AG09319 (cell line): ENCODE data around the gene RGMA.

ENCODE experiments used
- DNase-seq: peaks from one replicate; pipeline ENCODE4 v3.0.0-alpha.2; 2010; ENCODE audit warnings: low read depth; ENCODE audit errors: extremely low read depth
- TF ChIP-seq, protein P1 (sequence below): IDR thresholded peaks from 2 replicates; pipeline ENCODE4 v1.5.1; 2011; ENCODE audit warnings: low read depth, mild to moderate bottlenecking, inconsistent platforms, low read length, moderate library complexity

RGMA gene

DNA sequence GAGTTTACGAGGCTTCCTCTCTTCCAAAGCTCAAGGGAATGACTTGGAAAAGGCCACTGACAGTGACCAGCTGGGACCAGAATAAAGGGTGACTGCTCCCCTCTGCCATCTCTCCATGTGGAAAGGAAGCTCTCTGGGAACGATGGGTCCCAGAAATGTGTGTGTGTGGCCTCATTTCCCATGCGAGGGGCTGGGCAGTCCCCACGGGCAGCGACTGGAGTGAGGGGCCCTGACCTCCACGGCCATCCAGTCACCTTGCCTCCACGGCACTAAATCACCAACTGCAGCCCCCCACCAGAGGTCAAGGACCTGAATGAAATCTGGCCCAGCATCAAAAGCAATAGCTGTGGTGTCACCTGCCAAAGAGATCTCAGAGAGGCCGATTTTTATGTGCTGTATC is 29.6 kb downstream of the RGMA start:
- TF ChIP-seq, protein P1, sequence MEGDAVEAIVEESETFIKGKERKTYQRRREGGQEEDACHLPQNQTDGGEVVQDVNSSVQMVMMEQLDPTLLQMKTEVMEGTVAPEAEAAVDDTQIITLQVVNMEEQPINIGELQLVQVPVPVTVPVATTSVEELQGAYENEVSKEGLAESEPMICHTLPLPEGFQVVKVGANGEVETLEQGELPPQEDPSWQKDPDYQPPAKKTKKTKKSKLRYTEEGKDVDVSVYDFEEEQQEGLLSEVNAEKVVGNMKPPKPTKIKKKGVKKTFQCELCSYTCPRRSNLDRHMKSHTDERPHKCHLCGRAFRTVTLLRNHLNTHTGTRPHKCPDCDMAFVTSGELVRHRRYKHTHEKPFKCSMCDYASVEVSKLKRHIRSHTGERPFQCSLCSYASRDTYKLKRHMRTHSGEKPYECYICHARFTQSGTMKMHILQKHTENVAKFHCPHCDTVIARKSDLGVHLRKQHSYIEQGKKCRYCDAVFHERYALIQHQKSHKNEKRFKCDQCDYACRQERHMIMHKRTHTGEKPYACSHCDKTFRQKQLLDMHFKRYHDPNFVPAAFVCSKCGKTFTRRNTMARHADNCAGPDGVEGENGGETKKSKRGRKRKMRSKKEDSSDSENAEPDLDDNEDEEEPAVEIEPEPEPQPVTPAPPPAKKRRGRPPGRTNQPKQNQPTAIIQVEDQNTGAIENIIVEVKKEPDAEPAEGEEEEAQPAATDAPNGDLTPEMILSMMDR, result no peak
- DNase-seq, result no peak

DNA sequence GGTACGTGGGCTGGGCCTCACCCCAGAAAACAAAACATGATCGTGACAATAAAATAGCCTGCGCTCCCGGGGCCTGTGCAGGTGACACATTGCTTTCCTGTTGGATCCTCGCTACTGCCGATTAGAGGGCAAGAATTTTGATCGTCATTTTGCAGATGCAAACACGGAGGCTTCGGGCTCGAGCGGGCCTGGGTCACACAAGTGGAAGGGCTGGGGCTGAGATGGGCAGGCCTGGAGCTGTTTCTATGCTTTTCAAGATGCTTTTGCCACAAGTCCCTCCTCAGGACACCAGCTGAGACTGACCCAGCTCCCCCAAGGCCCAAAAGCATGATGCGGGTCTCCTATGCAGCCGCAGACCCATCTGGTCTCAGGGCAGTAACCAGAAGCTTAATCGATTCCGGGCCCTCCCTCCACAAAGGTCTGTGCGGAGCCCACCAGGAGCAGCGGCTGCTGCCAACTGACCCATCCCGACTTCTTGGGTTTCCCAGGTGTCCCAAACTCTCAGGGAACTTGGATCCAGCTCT is 30.0 kb downstream of the RGMA start:
- DNase-seq, result no peak
- TF ChIP-seq, protein P1, result no peak

DNA sequence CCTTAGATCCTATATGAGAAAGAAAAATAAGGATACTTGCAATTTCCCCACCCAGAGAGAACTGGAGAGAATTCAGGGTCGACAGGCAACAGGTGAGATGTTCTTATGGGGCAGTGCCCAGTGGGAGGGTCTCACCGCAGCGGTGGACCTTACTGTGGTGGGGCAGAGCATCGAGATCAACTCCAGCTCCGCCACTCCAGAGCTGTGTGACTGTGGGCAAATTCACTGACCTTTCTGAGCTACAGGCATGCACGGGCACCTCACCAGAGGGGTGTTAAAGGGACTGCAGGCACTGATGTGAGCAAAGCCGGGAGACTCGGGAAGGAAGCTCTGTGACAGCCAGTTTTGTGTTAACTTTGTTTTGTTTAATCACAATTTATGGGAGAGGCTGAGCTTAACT is 30.9 kb downstream of the RGMA start:
- no peak for DNase-seq
- TF ChIP-seq, protein P1, result no peak

DNA sequence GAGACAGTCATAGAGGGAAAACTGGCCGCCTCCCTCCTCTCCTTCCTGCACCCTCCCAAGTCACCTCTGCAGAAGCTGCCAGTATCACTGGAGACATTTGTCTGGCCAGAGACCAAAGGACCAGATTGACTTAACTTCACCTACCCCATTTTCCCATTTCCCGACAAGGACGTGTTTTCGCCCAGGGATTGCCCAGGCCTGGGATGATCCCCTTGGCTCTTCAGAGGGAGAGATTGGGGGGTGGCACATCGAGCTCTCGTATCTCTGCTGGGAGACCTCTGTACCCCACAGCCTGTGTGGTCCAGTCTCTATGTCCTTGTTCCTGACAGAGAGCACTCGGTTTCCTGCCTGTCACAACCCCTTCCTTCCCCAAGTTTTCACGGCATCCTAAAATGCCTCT is 31.4 kb downstream of the RGMA start:
- TF ChIP-seq, protein P1, result no peak
- DNase-seq, result no peak

DNA sequence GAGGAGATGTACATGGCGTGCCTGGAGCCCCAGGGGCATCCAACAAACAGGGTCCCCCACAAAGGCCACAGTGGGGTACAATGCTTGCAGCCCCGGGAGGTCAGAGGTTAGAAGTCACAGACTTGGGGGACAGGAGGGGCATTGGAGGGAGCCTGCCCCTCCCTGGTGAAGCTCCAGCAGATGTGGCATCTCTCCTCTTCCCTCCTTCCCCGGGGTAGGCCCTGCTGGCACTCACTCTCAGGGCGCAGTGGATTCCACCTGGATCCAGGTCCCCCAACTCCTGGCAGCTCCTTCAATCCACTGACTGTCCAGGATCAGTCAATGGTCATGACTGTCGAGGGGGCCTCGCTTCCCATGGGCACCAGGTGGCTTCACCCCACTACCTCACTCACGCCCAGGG is 32.2 kb downstream of the RGMA start:
- TF ChIP-seq, protein P1, result no peak
- no peak for DNase-seq

DNA sequence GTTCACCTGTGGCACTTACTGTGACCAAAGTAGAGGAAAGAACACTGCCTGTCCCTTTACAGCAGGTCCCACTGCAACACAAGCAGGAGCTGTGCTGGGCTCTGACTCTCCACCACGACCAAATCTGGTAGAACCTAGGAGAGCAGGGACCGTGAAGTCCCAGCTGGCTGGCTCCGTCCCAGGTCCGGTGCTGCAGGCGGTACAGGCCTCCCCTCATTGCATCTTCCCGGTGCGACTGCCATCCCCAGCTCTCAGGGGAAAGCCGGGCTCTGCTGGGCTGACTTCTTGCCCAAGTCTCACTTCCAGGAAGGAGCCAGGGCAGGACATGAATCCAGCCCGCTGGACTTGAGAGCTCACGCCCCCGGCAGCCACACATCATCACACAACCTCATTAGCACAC is 33.8 kb downstream of the RGMA start:
- TF ChIP-seq, protein P1, result no peak
- DNase-seq, result no peak

DNA sequence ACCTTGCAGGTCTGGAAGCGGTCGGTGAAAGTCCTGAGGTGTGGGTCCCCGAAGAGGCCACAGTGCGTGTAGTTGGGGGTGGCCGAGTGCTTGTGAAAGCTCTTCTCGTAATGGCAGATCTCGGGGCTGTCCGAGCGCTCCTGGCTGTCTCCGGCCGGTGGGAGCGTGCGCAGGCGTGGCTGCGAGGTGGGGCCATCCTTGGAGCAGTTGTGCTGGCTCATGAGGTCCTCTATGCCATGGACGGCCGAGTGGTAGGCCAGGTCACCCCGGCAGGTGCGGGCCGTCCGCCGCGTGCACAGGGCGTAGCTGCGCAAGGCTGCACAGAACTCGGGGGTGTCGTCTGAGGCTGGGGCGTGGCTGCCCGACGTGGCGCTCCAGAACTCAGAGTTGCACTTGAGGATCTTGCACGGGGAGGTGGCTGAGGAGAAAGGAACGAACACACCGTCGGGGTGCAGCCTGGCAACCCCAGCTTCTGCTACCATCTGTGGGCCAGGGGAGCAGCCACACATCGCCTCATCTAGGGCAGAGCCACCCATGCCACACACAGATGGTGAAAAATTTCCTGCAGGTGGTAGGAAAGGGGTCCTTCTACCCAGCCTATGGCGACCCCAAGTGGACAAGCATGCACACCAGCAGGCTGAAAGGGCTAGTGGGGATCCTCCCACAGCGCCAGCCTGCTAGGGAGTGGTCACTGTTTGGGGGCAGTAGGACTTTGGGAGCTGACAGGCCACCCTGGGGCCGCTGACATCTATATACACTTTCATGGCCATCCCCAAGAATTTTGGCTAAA is 36.7 kb downstream of the RGMA start:
- TF ChIP-seq, protein P1, result no peak

More for the DNA sequence above, 36.7 kb downstream of the RGMA start:
- no peak for DNase-seq
